ENCODE measurements around the gene CHRM1. TPM values are rescaled to one million over a fixed set of nuclear protein-coding genes. Genes with fewer than 3 reads are reported as not detected.

CHRM1 gene
- total RNA-seq, 1 experiment from 2014 or later, result not detected

GRCh38 chr11:62922653-62923431 is 1.7 kb upstream of the CHRM1 start:
- Mint-ChIP-seq H3K9me3 (no peaks in the 10 kb centered on the region; a peak in 1 of 5 replicates), H3K36me3 (ENCODE audit: insufficient read depth in 1 of 3, low read depth in 3 of 3) (no peaks in the 10 kb centered on the region; a peak in 1 of 7 replicates), H3K27ac (no peak overlapping the region), H3K4me3 (peak overlapping the region; percentile 27 to 40; a peak in 4 of 5 replicates), H3K27me3 (ENCODE audit: low read depth) (peaks cover 79% of the 10 kb centered on the region), H3K4me1 (peaks cover 39 to 64% of the 10 kb centered on the region in 2 experiments)
- Histone ChIP-seq H3K4me1 (ENCODE audit: insufficient read depth, low read length) (no peaks in the 10 kb centered on the region), H3T11ph (ENCODE audit: low read length) (no peak overlapping the region), H2BK12ac (ENCODE audit: insufficient read length, low read depth, low read length) (no peak overlapping the region), H3K27ac (ENCODE audit: insufficient read length, low read depth, low read length) (no peak overlapping the region), H3K79me1 (ENCODE audit: insufficient read depth, low read depth, low read length, poor library complexity, severe bottlenecking) (no peaks in the 10 kb centered on the region), H3K9me3 (ENCODE audit: control insufficient read depth, low read depth, low read length) (no peaks in the 10 kb centered on the region), H3K56ac (ENCODE audit: insufficient read length, low read depth, low read length) (no peak overlapping the region), H2BK20ac (ENCODE audit: low read depth, low read length, poor library complexity, severe bottlenecking) (no peak overlapping the region), H4K91ac (ENCODE audit: insufficient read length, low read depth, low read length) (no peak overlapping the region), H3K4ac (ENCODE audit: low read depth, low read length) (no peak overlapping the region), H2BK5ac (ENCODE audit: insufficient read length, low read length) (no peak overlapping the region), H4K8ac (replicated peaks; ENCODE audit: insufficient read length, low read depth, low read length) (no peak overlapping the region), H3K14ac (ENCODE audit: insufficient read depth, low read length) (no peak overlapping the region; the same call in 1 of the 2 replicates), H3K23me2 (ENCODE audit: insufficient read length, low read depth, low read length, poor library complexity, severe bottlenecking) (peaks cover 16% of the 10 kb centered on the region), H3K4me2 (ENCODE audit: insufficient read depth, insufficient read length, low read length) (peak overlapping the region; percentile 49), H3K9ac (ENCODE audit: extremely low read depth, insufficient read length, low read length) (no peak overlapping the region), H3K23ac (ENCODE audit: insufficient read length, low read depth, low read length) (no peak overlapping the region), H3K18ac (ENCODE audit: insufficient read length, low read depth, low read length) (no peak overlapping the region), H2AK5ac (ENCODE audit: insufficient read length, low read length) (no peak overlapping the region), H2BK120ac (ENCODE audit: low read depth, low read length, poor library complexity, severe bottlenecking) (no peak overlapping the region), H2AFZ (ENCODE audit: low read length) (no peak overlapping the region), H2BK15ac (ENCODE audit: low read depth, low read length) (no peak overlapping the region), H3K27me3 (ENCODE audit: insufficient read depth, low read length) (peaks cover 17% of the 10 kb centered on the region; the same call in 1 of the 2 replicates), H4K5ac (ENCODE audit: insufficient read length, low read depth, low read length) (no peak overlapping the region), H3K79me2 (ENCODE audit: insufficient read depth, low read length) (no peaks in the 10 kb centered on the region), H4K20me1 (ENCODE audit: control insufficient read depth, insufficient read depth, insufficient read length) (no peaks in the 10 kb centered on the region)
- TF ChIP-seq, protein P1, sequence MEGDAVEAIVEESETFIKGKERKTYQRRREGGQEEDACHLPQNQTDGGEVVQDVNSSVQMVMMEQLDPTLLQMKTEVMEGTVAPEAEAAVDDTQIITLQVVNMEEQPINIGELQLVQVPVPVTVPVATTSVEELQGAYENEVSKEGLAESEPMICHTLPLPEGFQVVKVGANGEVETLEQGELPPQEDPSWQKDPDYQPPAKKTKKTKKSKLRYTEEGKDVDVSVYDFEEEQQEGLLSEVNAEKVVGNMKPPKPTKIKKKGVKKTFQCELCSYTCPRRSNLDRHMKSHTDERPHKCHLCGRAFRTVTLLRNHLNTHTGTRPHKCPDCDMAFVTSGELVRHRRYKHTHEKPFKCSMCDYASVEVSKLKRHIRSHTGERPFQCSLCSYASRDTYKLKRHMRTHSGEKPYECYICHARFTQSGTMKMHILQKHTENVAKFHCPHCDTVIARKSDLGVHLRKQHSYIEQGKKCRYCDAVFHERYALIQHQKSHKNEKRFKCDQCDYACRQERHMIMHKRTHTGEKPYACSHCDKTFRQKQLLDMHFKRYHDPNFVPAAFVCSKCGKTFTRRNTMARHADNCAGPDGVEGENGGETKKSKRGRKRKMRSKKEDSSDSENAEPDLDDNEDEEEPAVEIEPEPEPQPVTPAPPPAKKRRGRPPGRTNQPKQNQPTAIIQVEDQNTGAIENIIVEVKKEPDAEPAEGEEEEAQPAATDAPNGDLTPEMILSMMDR (conservative IDR thresholded peaks at IDR 0.05), result peak; percentile 63
- WGBS (ENCODE audit: extremely low coverage, insufficient read length, low lambda C conversion rate), result no CpG with 5 or more reads among the region's 24 CpGs
- no peak for DNase-seq
